ENCODE data around the gene DRICH1.
"Not testable (repeated sequence)": the region's sequence is repeated elsewhere in the genome, so short reads cannot be mapped to it uniquely, and the experiment has no call there.

The DRICH1 gene

DNA sequence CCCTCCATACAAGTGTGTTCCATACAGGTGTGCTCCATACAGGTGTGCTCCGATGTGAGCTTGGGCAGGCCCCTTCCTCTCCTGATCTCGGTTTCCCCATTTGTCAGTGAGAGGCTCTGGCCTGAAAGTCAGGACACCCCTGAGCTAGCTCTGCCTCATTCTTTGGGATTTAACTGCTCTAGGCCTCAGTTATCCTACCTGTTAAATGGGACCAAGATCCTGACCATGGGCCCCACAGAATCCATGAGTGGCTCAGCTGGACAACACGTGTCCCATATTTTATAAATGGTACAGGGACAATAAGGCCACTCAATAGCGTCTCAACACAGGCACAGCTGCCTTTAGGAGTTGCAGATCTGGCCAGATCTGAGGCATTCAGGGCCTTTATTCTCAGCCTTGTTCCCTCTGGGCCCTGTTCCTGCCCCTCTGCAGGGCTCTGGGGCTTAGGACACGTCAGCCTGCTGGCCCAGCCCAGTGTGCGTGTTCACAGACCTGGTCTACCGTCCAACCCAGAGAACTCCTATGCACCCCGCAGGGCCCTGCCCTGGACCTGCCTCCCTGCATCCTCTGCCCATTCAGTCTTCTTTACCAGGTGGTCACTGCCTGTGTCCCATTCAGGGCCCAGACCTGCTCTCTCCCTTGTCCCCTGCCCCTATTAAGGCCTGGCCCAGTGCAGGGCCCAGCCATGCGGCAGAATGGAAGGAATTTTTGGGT is 33.2 kb downstream of the DRICH1 start:
- no peak for DNase-seq (ENCODE audit: low spot score)

DNA sequence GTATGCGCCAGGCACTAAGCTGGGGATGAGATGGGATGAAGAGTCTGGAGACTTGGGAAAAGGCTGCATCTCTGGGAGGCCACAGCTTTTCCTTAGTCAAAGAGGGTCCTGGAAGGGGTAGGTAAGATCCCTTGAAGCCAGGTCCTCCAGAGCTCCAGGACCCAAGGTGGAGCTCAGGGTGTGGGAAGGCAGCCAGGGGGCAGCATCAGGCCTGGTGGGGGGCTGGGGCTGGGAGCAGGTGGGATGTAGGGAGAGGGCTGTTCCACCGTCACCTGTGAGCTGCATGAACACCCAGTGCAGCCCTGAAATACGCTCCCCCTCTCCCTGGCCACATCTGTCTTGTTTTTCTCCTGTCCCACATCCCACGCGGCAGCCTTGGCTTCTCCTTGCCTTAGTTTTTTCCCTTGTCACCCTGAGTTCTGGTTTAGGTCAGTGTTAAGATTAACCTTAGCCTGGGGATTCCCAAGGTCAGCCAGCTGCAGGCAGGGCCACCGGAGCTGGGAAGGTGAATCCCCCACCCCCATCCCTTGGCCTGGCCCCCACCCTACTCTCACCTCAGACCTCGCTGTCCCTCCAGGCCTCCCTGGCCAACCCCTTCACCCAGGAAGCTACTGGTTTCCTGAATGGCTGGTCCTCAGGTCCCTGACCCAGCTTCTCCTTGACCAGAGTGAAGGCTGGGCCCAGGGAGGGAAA is 34.4 kb downstream of the DRICH1 start:
- DNase-seq (ENCODE audit: low spot score): not testable (repeated sequence)

DNA sequence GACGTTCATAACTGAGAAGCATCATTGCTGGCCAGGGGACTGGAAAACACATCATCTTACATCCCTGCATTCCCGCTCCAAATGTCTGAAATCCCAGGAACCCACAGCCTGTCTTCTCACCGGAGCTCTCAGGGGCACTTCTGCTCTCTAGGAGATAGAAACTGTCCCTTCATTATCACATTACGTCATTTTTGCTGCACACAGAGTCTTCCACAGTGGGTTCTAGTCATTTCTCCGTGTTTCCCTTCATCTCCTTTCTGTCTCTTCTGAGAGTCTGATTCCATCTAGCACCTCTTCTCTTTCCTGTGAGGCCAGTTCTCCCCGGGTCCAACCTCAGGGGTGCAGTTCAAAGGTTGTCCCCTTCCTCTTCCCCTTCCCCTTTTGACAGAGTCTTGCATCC is 36.2 kb downstream of the DRICH1 start:
- not testable (repeated sequence) for DNase-seq (ENCODE audit: low spot score)

DNA sequence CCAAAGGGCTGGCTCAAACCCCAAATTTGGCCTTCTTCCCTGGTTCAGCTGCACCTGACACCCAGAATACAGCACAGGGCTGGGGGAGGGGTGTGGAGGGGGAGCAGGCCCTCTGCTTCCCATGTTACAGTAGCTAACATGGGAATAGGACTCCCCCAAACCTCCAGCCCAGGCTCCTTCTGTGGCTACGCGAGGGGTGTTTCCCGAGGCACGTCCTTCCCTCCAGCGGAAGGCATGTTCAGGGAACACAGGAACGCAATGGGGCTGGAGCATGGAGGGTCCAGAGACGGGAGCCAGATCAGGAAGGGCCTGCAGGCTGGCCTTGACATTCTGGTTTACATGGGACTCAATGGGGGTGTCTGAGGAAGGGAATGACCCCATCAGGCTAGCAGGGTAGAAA is 40.3 kb downstream of the DRICH1 start:
- DNase-seq (ENCODE audit: low spot score): no peak

DNA sequence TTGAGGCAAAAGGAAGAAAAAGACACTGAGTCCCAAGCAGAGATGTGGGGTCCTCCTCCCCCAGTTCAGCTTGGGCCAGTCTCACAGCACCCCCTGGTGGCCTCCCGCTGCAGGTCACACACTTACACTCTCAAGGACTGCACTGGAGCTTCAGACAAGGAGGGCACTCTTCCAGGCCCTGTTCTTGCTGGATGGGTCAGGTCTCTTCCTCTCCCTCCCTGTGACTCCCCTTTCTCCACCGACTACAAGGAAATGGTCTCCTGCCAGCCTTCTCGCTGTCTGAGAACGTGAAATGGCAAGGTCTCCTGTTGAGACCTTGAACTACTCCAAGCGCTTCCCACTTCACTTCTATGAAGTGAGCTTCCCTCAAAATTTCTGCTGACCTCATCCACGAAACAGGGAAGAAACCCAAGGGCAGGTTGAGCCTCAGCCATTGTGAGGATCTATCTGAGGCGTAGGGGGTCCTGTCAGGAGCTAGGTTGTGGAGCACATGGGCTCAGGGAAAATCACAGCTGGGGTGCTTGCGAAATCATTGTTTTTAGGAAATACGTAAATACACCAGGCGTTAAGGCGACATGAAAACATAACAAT is 40.8 kb downstream of the DRICH1 start:
- DNase-seq (ENCODE audit: low spot score): peak; percentile 88

DNA sequence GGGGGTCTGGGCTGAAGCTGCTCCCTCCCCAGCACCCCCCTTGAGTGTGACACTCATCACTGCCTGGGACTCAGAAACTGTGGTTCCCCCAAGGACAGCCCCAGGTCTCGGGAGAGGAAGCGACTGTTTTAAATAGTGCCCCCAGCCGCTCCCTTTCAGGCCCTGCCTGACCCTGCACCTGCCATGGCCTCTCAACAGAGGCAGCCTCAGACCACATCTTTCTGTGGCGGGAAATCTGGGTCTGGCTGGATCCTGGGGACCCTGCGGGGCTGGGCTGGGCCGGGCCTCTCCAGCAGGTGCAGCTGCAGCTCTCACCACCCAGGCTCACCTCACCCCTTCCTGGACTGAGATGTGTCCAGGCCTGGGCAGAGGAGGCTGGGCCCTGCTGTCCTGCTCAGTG is 48.3 kb downstream of the DRICH1 start:
- DNase-seq (ENCODE audit: low spot score): no peak

DNA sequence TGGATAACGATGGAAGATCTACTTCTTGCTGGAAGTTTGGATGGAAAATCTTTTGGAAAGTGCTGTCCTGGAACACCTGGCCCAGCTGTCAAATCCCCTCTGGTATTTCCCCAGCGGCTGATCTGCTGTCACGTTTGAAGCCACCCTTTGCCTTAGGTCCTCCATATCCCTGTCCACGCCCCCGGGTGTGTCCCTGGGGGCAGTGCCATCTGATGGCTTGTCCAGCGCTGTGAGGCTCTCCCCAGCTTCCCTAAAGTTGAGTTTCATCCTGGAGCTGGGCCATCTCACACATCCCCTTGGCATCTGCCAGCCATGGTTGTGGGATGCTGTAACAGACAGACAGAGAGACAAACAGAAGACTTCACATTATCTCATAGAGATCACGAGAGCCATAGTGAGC is 49.0 kb downstream of the DRICH1 start:
- DNase-seq (ENCODE audit: low spot score): no peak

DNA sequence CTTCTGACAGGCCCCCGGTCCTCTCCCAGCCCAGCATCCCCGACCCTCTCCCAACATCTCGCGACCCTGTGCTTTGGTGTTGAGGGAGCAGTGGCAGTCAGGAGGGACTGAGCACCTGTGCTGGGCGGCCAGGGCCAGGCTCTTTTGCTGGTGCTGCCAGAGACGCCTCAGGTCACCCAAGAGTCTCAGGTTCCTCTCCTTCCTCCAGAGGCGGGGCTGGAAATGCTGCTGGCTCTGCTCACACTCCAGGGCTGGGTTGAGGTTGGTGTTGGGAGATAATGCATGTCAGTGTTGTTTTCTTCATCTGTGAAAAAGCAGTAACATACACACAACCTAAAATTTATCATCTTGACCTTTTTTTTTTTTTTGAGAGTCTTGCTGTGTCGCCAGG is 50.9 kb downstream of the DRICH1 start:
- no peak for DNase-seq (ENCODE audit: low spot score)

DNA sequence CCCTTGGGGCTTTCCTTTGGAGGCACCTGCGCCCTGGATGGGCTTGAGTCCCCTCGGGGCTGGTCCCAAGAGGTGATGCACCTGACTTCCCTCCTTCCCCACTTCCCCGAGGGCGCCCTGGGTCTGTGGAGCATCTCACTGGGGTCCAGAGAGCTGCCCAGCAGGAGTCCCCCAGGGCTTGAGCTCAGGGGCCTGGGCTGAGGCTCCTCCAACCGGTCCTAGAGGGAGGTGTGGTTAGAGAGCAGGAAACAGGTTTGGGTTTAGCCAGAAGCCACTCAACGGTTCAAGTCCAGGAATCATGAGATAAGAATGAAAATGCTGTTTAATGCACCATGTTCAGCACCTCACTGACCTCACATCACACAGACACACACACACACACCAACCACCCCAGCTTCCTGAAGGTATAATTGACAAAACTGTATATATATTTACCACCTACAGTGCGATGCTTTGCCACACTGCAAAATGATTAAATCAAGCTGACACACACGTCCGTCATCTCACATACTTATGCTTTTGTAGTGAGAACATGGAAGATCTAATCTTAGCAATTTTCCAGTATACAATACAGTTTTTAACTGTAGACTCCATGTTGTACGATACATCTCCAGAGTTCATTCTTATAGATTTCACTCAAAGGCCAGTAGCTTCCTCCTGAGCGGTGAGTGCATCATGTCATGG is 51.4 kb downstream of the DRICH1 start:
- DNase-seq (ENCODE audit: low spot score): no peak

DNA sequence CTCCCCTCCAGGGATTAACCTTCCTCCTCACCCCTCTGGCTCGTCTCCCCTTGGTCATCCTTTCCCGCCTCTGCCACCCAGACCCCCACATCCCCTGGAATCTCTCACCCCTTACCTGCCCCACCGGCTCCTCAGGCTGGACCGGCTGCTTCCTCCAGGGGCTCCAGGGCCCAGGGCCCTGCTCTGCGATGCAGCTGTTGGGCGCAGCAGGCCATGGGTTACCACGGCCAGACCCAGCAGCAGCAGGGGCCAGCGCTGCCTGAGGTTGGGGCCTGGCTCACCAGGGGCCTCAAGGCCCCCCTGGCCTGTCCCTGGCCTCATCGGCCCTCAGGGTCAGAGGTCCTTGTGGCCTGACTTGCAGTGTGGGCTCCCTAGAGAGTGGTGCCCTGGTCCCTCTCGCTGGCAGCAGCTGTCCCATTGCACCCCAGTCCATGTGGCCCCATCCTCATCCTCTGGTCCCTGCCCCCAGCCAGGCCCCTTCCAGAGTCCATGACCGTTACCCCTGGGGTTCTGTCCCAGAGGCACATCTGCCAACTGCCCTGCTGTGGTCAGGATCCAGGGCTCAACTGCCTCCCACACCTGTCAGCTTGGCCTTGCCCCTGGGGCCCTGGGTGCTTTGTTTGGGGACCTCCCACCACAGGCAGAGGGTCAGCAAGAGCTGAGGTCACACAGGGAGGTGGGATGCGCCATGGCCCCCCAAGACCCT is 52.1 kb downstream of the DRICH1 start, which contains the start of gene IGLL1:
TSS of gene IGLL1 (minus strand) at position 421 of the 706 bp plus-strand sequence. CDS start at position 321, 100 bp downstream.
- DNase-seq (ENCODE audit: low spot score): no peak

DNA sequence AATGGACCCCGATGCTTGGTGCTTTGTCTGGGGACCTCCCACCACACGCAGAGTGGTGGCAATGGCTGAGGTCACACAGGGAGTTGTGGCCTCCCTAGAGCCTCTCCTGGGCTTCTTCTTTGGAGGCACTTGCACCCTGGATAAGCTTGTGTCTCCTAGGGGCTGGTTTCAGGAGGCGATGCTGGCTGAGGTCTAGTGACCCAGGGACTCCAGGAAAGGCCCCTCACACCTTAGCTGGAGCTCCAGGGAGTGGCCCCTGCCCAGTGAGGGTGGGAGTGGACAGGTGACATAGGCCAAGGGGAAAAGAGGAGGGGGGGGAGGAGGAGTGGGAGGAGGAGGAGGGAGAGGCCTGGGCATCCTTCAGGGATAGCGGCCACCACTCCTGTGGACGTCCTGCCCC is 52.8 kb downstream of the DRICH1 start:
- no peak for DNase-seq (ENCODE audit: low spot score)

DNA sequence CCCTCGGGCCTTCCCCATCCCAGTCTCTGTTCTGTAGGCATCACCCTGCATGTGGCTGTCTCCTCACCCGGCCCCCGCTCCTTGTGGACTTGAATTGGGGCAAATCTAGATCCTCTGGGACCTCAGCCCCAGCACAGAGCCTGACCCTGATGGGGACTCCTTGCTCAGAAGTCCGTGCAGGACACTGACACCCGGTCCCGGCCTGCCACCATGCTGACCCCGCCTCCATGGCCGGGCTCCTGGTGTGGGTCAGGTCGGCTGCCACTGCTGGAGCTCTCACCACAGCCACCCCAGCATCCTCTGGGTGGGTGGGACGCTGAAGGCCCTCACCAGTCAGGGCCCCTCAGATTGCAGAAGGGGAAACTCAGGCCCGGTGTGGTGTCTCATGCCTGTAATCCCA is 53.8 kb downstream of the DRICH1 start:
- DNase-seq (ENCODE audit: low spot score): no peak

DNA sequence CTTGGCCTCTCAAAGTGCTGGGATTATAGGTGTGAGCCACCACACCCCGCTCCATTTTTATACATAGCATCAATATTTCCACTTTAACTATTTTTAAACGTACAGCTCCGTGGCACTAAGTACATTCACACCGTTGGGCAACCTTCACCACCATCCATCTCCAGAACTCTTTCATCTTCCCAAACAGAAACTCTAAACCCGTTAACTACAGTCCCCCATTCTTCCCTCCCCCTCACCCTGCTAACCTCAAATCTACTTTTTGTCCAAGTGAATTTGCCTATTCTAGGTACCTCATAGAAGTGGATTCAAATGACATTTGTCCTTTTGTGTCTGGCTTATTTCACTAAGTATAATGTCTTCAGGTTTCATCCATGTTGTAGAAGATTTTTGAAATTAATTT is 55.4 kb downstream of the DRICH1 start:
- DNase-seq (ENCODE audit: low spot score): no peak

DNA sequence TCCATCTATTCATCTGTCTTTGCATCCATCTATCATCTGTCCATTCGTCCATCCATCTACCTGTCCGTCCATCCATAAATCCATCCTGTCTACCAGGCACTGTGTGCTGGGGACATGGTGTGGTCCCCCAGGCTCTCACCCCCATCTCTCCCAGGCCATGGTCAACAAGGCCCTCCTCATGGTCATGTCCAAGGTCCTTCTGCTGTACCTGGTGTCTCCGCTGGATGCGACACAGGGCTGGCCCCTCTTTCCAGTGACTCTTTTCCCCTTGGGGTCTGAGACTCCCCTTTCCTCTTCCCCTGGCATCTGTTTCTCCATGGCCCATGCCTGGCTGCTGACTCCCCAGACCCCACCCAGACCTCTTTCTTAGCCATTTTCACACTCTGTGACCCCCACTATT is 56.5 kb downstream of the DRICH1 start:
- DNase-seq (ENCODE audit: low spot score): no peak

DNA sequence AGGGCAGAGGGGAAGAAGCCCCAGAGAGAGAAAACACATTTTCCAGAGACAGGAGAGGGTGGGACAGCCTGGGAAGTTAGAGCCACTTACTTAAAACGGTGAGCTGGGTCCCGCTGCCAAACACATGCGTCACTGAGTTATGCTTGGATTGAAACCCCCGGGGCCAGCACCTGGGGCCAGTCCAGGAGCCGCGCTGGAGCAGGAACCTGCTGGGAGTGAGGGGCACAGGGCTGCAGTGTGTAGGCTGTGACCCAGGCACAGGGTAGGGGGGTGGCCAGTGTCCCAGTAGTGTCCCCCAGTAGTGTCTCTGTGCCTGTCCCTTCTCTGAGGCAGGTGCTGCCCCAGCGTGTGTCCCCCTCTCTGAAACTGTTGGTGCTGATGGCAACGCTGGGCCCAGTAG is 57.2 kb downstream of the DRICH1 start:
- DNase-seq (ENCODE audit: low spot score): no peak

DNA sequence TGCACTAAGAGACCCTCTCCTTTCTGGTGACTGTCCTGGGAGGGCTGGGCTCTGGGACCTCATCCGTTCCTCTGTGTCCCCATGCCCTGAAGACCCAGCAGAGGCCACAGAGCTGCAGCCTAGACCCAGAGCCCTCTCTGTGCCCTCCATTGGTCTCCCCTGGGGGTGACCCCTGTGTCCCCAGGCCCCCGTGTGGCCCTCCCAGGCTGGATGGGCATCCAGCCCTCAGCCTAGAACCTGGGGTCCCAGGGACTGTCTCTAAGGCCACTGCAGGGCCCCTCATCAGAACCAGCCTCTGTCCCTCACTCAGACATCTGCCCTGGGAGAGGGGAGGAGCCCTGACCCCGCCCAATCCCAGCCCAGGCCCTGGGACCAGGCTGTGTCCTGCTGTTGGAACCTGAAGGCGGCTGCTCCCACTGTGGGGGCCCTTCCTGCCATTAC is 57.7 kb downstream of the DRICH1 start:
- no peak for DNase-seq (ENCODE audit: low spot score)

DNA sequence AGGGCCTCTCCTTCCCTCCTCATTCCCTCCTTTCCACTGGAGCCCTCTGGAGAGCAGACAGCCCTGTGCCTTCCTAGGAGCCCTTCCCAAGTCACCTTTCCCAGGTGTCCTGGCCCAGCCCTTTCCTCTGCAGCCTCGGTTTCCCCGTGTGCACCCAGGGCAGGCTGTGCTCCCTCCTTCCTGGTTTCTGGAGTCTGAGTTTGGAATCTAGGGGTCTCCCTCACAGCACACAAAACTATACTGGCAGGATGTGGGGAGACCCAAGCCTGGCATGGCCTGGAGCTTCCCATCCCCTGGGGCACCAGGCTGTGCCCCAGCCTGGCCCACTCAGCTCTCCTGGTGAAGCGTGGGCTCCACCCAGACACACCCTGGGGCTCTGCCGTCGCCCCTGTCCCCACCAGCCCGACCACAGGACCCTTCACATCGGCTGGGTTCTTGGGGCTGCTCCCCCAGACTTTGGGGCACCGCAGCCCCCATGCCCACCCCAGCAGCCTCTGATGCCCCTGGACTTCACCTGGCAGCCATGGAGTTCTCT is 58.4 kb downstream of the DRICH1 start:
- DNase-seq (ENCODE audit: low spot score): not testable (repeated sequence)

DNA sequence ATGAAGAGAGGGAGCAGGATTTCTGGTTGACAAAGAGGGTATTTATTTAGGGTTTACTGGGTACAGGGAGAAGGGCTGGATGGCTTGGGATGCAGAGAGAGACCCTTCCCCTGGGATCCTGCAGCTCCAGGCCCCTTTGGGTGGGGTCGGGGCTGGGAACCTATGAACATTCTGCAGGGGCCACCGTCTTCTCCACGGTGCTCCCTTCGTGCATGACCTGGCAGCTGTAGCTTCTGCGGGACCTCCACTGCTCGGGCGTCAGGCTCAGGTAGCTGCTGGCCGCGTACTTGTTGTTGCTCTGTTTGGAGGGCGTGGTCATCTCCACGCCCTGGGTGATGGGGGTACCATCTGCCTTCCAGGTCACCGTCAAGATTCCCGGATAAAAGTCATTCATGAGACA is 59.0 kb downstream of the DRICH1 start:
- not testable (repeated sequence) for DNase-seq (ENCODE audit: low spot score)

DNA sequence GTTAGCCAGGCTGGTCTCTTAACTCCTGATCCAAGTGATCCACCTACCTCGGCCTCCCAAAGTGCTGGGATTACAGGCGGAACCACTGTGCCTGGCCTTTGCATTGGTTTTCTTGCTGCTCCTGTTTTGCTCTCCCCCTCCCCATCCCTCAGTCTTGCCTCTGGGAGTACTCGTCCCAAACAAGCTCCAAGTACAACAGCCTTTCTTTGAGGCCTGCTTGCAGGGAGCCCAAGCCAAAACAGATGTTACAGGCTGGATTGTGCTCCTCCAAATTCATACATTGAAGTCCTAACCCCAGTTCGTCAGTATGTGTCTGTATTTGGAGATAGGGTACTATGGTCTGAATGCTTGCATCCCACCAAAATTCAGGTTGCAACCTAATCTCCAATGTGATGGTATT is 60.6 kb downstream of the DRICH1 start:
- DNase-seq (ENCODE audit: low spot score): no peak

DNA sequence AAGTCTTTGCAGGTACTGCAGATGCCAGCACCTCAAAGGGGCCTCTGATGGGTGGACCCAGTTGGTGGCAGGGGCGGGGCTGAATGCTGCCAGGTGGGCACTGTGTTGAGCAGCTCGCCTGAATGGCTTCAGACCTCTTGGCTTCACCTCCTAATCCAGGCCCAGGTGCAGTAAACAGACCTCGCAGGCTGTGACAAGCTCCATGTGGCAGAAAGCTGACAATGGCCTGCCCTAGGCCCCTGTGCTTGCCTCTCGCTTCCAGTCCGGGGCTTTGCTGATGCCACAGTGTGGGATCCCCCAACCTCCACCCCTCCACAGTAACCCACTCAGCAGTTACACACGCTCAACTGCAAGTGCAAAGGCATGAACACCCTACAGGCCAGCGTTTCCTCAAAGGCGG is 61.4 kb downstream of the DRICH1 start:
- DNase-seq (ENCODE audit: low spot score): no peak

DNA sequence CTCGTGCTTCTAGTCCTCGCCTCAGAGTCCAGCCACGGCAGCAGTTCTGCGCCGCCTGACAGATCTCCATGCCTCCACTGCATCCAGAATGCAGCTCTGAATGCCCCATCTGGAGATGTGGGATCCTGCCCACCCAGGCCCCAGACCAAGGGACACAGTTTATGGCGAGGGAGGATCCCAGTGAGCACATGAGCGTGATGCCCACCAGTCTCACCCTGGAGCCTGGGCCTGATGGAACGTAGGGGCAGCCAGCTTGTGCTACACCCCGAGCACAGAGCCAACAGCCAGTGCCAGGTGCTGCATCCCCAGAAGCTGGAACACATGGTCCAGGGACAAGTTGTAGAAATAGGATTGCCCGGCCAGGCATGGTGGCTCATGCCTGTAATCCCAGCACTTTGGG is 62.4 kb downstream of the DRICH1 start:
- DNase-seq (ENCODE audit: low spot score): no peak

DNA sequence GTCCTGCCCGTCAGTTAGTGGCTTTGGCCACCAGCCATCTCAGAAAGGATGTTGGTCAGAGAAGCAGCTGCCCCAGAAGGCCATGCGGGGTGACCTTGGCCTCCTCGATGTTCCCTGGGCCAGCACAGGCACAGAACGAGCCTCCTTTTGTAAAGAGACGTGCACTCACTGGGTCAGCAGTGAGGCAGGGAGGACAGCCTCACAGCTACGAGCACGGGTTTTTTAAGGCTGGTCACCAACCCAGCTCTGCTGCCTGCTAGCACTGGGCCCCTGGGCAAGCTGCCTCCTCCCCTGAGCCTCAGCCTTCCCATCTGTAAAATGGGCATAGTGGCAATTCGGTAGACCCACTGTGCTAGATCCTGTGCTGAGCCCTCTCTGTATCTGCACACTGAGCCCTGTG is 62.8 kb downstream of the DRICH1 start:
- DNase-seq (ENCODE audit: low spot score): no peak
